Muscle of arm (tissue), 12 donors: ENCODE results near the gene PPP1R14D. TPM values are rescaled to one million over a fixed set of nuclear protein-coding genes. Genes with fewer than 3 reads are reported as not detected.

Source experiments
- DNase-seq: peaks from one replicate; pipeline ENCODE4 v3.0.0-alpha.2; 2013
- polyA plus RNA-seq, 12 donors: library from polyadenylated mRNA; unstranded; fragments of 120-200 nt; gene quantifications; one replicate each; pipeline ENCODE4 v1.2.1, GENCODE V29; 2013; ENCODE audit not compliant: insufficient read length in 12 of 12

The PPP1R14D gene
- polyA plus RNA-seq, 12 donors = 0.22 to 0.44 (median 0.33) TPM; not detected in 8

DNA sequence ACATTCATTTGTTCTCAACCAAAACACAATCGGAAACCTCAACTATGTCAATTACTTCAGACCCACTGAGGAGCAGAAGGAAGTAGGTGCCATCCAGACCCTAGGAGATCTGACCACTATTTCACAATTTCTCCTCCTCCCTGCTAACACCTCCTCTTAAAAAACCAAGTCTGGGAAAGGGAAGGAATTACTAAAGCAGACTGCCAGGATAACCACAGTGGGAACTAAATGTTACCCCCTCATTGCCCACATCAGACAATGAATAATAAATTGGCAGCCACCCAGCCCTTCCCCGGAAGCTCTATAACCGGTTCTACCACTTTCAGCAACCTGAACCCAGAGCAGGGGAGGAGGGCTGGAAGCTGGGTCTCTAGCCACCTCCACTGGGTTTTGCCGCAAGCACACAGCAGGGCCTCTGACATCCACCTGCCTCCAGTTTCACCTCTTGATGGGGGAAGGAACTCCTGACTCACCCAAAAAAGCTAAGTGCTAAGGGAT lies 41.1 kb downstream of the PPP1R14D start:
- DNase-seq = no peak

DNA sequence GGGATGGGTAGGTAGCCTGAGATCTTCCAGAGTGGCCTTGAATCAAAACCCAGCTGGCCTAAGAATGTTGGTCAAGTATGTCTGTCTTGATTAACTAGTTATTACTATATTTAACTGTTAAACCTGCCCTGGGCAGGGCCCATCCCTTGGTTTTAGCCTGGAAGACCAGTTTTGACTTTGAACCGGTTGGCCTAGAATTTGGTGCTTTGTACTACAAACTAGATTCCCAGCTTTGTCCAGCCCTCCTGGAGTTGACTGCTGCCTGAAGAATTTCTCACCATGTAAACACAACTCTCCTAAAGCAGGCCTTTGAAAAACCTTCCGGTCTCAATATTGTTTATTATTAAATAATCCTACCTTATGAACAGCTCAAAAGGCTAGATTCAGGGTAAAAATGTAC lies 42.7 kb downstream of the PPP1R14D start:
- DNase-seq = no peak

DNA sequence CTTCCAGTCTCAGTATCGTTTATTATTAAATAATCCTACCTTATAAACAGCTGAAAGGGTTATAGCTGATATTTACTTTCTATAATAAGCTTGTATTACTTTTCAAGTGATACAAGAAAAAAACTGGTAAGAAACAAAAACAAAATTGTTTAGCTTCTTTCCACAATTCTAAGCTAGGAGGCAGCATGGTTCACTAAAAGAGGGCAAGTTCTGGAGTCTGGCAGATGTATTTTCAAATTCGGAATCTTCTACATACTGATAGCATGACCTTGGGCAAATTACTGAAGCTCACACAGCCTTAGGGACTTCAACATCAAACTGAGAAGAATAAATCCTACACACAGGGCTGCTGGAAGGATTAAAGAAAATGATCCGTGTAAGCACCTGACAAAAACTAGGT lies 43.3 kb downstream of the PPP1R14D start:
- DNase-seq = no peak

DNA sequence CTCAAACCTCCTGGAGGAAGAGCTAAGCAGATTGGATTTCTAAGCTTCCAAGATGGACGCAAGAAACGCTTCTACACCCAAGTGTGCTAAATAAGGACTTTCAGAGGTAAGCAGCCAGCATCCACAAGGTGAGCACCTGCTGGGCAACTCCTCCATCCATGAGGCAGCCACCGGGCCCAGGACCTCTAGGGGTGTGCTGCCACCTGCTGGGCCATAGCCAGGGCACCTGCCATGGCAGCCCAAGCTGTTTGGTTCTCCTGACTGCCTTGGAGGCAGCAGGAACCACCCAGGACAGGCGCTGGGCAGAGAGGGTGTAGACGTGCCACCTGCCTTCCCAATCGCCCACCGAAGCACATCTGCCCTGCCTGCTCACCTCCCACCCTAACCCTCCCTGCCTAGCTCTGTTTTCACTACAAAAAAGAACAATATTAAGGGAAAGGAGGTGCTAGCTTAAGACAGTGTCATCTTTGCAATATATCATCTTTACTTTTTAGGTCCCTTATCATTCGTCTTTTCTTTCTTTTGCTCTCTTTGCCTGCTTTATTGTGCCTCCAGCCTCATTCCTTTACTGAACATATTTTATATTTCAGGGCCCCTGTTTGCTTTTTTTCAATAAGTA lies 45.8 kb downstream of the PPP1R14D start:
- DNase-seq = no peak

DNA sequence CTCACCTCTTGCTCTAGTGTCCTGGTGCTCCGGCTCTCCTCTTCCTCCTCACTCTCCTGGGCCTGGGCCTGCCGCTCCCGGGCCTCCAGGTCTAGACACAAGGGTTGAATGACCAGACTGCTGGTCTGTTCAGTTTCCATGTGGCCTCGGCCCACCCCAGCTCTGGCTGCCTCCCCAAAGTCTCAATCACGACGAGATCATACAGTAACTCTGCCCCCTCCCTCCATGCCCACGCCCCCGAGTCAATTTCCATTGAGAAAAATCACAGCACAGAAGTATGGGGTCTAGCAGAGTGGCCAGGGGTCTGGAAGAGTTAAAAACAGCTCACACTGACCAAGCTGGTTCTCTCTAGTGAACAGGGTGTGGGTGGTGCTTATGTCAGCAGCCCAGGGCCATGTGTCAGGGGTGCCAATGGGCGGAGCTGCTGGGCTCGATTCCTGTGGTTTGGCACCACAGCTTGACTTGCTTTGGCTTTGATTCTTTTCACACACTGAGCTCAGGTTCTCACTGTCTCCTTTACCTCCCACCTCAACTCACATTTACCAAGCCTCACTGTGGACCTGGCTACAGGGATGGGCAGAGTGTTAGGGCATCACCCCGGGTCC lies 51.9 kb downstream of the PPP1R14D start:
- DNase-seq = no peak

DNA sequence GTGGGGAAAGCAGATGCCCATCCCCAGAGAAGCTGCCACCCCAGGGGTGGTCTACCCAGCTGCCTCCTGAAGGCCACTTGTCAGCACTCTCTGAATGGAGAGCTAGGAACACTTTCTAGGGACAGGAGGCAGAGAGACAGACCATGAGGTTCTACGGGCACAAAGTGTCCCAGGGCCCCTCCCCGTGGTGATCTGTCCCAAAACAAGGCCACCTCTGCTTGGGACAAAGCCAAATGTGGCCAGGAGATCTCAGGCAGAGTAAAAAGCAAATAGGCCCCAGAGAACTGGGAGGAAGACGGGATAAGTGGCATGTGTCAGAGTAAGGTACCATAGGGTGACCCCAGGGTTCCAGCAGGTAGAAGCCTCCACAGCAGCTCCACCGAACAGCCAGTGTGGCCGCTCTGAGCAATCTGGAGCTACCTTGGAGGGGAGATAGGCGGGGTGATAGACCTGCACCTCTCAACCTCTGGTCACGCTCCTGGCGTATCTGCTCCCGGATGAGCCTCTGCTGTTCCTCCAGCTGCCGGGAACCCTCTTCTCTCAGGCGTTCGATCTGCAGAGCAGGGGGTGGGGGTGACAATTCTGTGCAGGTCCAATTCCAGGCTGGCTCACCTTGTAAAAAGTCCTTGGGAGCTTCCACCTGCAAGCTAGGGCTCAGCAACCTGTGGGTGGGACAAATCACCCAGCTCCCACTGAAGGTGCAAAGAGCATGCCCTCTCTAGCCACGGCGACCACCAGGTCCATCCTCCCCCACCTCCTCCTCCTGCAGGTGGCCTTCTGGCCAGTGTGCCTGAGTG lies 52.6 kb downstream of the PPP1R14D start:
- no peak for DNase-seq

DNA sequence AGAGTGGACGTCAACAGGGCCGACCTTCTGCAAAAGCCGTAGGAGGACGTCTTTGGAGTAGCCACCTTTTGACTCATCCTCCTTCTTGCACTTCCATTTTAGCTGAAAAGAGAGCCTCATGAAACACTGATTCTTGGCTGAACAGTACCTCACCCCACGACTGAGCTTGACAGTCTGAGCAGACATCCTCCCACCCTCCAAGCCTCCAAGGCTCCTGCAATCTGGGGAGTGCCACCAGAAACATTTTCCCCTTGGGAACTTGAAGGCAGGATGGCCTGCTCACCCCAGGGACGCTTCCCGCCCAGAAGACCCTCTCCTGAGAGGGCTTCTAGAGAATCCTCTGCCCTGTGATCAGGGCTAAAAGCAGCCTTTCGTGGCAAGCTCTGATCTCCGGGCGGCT lies 53.5 kb downstream of the PPP1R14D start:
- DNase-seq = no peak

DNA sequence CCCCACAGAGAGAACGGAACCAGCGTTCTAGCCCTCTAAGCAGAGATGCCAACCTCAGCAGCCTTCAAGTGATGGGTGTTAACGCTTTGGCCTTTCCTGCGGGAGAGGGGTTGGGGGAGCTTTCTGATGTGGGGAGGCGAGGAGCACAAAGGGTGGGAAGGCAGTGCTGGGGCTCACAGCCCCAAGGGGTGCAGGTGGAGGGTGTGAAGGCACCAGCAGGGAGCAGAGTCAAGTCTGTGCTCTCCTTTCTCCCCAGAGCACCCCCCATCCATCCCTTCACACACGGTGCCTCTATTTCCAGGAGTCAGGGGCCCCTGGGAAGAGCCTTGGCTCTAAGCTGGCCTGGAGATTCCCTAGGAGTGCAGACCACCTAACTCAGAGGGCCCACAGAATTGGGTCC lies 54.6 kb downstream of the PPP1R14D start:
- DNase-seq = no peak

DNA sequence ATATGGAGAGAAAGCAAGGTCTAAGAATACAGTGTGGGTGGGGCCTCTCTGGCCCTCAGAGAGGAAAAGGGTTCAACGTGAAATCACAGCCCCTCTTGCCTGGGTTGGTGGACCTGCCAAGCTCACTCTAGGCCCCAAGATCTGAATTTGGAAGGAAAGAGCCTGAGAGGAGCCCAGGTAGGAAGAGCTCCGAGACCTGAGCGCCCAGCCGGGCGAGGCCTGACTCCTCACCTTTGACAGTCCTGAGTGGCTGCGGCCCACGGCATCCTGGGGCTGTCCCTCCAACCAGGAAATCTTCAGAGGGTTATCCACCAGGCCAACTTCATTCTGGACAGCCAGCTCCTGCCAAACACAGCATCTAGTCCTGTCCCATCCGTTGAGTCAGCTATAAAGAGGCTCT lies 55.0 kb downstream of the PPP1R14D start:
- no peak for DNase-seq

DNA sequence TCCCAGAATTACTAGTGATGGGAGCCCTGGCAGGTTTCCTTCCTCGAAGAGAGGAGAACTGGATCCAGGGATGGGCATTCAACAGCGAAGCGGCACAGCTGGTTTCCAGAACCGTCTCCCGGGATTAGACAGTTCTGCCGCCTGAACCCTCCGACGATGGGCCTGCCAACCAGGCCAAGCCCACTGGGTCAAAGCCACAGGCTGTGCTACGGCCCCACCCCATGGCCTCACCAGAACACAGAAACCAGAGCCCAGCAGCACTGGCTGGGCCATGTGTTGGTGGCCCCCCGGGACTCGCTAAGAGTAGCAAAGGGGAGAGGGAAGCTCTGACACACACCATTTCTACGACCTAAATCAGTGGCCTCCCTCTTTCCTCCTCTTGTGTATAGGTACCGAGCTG lies 56.5 kb downstream of the PPP1R14D start:
- DNase-seq = no peak

DNA sequence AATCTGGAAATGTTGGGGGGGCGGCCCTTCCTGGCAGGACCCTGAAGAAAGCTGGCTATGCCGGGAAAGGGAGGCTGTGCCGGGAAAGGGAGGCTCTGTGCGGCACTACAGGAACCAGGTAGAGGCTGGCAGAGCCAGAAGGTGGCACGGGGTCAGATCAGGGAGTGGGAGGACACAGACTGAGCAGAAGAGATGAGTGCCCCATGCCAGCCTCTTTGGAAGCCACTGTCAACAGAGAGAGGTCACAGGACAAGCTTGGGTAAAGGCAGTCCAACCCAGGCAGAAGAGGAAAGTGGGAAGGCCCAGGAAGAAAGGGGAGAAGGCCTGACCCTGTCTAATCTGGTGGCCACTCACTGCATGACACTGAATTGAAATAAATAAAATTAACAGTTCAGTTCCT lies 57.3 kb downstream of the PPP1R14D start:
- no peak for DNase-seq

DNA sequence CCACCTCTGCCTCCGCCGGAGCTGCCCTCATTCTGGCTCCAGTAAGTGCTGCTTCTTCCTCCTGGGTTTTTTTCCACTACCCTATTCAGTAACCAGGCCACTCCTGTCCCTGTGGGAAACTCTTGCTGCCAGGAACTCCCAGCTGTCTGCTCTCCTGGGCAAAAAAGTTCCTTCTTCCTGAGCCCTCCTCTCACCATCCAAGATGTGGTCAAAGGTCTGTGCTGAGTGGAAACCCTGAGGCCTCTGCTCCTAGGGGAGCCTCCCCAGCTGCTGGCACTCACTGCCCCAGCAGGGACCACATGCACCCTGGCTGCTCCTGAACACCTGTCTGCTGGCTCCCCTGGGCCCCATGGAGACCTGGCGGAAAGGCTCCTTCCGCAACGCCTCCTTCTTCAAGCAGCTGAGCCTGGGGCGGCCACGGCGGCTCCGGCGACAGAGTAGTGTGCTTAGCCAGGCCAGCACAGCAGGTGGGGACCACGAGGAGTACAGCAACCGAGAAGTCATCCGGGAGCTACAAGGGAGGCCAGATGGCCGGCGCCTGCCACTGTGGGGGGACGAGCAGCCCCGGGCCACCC lies 58.3 kb downstream of the PPP1R14D start:
- DNase-seq = no peak

DNA sequence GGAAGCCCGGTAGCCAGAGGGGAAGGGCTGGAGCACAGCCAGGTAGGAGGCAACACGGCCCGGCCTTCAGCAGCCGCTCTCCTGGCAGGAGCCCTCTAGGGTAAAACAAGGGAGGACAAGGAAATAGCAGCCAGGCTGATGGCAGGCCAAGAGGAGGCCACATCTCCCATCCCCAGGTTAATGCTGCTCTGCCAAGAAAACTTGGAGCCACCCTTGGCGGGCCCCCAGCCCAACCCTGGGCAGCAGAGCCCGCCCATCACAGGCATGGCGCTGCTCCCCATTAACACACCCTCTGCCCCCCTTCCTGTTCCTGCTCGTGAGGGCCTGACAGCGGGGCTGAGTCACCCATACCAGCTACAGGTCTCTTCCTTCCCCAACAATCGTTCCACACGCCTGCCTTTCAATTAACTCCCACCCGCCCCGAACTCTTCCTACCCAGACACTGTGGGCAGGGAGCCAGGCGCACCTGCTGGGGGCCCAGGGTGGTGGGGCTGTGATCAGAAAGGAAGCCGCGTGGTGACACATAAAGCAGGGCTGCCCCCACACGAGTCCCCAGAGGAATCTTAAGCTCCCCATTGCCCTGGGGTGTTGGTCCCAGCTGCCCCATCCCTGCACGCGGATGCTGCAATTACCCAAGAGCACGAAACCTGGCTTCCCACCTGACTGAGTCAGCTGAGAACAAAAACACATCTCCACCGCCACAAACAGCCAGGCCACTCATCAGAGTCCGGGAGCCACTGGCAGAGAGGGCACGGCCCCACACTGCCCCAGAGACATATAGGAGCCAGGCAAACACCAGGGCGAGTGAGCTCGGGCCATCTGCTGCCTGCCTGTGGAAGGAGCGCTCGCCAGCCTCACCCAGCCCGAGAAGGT lies 59.0 kb downstream of the PPP1R14D start, which contains the start of gene C15orf62:
Gene C15orf62, plus strand, starts transcription at position 707 of the 873 bp plus-strand sequence. CDS start 516 bp downstream, outside the sequence.
- no peak for DNase-seq

DNA sequence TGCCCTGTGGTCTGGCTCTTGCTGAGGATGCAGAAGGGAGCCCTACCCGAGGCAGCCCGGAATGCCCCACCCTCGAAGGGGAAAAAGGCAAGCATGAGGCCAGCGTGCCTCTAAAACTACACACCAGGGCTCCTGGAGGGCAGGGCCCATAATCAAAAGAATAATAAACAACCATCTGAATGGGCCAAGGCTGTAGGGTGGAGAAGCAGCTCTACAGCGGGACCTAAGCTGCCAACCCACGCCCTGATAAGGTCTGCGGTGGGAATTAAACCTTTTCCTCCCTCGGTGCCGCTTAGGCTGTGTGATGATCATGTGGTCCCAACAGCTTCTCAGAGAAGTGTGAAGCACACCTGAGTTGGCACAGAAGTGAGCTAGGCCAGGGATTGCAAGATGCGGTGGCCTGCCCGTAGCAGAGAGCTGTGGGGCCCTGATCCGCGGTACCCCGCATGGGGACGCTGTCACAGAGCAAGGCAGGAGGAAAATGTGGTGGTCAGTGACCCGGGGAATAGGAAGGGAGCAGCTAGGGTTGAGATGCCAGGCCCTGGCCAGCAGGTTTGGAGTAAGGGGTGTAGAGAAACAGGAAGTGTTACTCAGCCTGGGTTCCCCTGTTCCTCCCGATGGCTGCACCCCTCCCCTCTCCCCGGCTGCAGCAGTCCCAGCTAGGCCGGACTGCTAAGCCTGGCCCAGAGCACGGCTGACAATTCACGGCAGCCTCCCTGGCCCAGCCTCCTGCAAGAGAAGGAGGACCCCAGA lies 59.8 kb downstream of the PPP1R14D start:
- DNase-seq = no peak

DNA sequence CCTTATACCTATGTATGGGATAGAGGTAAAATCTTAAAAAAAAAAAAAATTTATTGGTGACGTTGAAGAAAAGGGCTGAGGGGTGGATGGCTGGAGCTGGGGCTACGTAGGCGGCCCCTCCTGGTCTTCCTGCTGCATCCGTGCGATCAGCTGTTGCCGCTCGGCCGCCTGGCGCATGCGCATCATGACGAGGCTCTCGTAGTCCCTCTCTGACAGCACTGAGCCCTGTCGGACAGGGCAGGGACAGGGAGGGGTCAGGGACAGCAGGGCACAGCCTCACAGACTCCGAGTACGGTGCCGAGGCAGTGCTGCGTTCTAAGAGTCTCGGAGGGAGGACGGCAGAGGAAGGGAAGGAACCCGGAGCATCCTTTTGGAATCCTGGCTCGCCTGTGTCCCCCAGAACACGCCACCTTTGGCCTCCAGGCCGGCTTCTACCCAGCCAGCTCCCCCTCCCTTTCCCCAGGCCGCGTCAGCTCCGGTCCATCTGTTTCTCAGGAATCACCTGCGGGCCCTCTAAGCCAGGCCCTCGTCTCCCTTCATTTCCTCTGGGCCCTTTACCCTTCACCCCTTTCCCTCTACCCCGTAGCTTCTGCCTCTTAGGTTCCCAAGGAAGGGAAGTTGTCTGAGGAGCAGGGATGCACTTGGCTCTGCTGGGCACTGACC lies 60.5 kb downstream of the PPP1R14D start:
- no peak for DNase-seq

DNA sequence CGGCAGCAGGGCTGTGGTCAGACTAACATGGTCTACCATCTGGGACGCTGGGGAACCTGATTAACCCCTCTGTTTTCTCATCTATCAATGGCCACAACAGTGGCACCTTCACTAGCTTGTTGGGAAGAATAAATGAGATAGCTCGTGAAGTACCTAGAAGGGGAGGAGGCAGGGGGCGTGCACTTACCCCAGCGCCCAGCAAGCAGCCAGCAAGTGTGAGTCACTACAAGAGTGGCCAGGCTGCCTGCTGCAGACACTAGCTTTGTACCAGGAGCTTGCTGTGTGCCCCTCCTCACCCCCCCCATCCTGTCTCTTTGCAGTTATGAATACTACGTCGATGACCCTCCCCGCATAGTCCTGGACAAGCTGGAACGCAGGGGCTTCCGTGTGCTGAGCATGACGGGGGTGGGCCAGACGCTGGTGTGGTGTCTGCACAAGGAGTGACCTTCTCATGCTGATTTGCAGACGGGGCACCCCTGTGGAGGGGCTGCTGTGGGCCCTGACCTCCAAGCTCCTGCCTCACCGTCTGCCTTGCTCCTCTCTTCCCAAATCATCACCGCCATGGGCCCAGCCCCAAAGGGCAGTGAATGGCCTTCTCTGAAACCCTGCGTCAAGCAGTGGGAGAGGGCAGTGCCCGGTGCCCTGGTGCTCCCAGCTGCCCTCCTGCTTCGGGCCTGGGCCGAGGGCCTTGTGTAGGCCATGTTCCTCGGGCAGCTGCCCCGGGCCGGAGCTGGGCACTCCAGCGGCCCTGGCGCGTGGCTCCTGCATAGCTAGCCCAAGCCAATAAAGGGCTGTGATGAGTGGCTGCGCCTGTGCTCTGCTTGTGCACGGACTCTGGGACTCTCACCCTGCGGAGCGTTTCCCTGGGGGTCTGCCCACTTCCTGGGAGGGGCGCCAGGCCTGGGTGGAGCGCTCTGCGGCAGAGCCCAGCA lies 61.3 kb downstream of the PPP1R14D start:
- no peak for DNase-seq

DNA sequence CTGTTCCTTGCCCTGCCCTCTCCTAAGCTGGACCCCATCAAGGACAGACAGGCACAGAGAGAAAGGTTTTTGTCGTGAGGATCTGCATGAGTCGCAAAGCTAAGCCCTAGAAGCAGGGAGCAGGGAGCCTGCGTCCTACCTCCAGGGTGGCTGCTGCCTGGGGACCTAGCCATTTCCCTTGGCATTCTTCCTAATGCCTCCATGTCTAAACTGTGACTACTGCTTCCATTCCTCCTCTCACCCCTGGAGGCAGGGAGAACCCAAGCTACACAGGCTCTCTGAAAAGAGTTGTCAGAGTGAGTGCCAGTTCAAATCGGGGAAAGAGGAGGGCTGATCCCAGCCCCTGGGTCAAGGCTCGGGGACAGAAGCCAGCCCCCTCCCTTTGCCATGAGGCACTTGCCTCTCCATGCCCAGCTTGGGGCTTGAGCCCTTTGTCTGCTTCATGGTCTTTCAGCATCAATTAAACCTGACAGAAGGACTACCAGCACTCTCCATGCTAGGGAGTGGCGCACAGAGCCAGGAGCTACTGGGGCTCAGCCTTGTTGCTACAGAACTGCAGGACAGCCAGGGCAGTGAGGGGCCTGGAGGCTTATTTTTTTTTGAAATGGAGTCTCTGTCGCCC lies 62.2 kb downstream of the PPP1R14D start:
- no peak for DNase-seq
